Measurements from ENCODE around the gene ESF1. TPM values are rescaled to one million over a fixed set of nuclear protein-coding genes. Genes with fewer than 3 reads are reported as not detected.

The ESF1 gene
- total RNA-seq, 2 experiments from 2014 or later, result 10.1 to 13.5 TPM

GRCh38 chr20:13791540-13792459 lies 7.1 kb upstream of the ESF1 start:
- intact Hi-C loops (cut with micrococcal nuclease; ENCODE audit: unreplicated experiment), result no loop called here
- H3K4me1 ChIP-seq (ENCODE audit: insufficient read depth, low read length, poor library complexity, severe bottlenecking), result peaks cover 8% of the 10 kb centered on the region
- peaks cover 96% of the 10 kb centered on the region for H3K36me3 ChIP-seq (ENCODE audit: insufficient read depth, low read length)
- H3K79me2 ChIP-seq (ENCODE audit: insufficient read depth, low read depth, low read length), result peaks cover 23% of the 10 kb centered on the region; the same call in 1 of the 2 replicates
- no peak overlapping the region for H3K27ac ChIP-seq (ENCODE audit: low read depth, low read length, poor library complexity, severe bottlenecking)
- H3K4me2 ChIP-seq (ENCODE audit: low read length), result no peak overlapping the region
- DNase-seq (ENCODE audit: low spot score), result no peak
- ChIA-PET CTCF (ENCODE audit: unreplicated experiment) (no interaction called here), POLR2A (interaction anchor here (0.5 kb wide), 1 partner anchor 43 kb away, joined by 3 read pairs; no protein-coding TSS in a partner anchor)
- H3K9me2 ChIP-seq (ENCODE audit: insufficient read depth, low read length), result no peaks in the 10 kb centered on the region
- no TSS peak for BruUV-seq (replicated peaks)
- H3K4me3 ChIP-seq (ENCODE audit: low read depth, low read length, poor library complexity, severe bottlenecking), result no peak overlapping the region
- TF ChIP-seq EZH2phosphoT487 (IDR thresholded peaks at IDR 0.05; ENCODE audit: borderline replicate concordance, low read depth, low read length), result no peak
- no peak for TF ChIP-seq CTCF (conservative IDR thresholded peaks at IDR 0.05; ENCODE audit: low read length)
- H4K20me1 ChIP-seq (ENCODE audit: insufficient read depth, low read length), result 0 out of 2 replicates have a peak, but pooled peaks cover 9% of the 10 kb centered on the region
- no peaks in the 10 kb centered on the region for H3K9me3 ChIP-seq (ENCODE audit: low read length)
- H2AFZ ChIP-seq (ENCODE audit: low read length), result no peak overlapping the region

- Histone ChIP-seq H2AFZ (ENCODE audit: low read length) (no peak overlapping the region), H3K4me2 (ENCODE audit: low read length) (no peak overlapping the region), H3K36me3 (ENCODE audit: insufficient read depth, low read length) (peaks cover 86% of the 10 kb centered on the region), H3K27ac (ENCODE audit: low read depth, low read length, poor library complexity, severe bottlenecking) (no peak overlapping the region), H3K4me1 (ENCODE audit: insufficient read depth, low read length, poor library complexity, severe bottlenecking) (peaks cover 19% of the 10 kb centered on the region), H3K9me2 (ENCODE audit: insufficient read depth, low read length) (no peaks in the 10 kb centered on the region), H4K20me1 (ENCODE audit: insufficient read depth, low read length) (peaks cover 15% of the 10 kb centered on the region; the same call in 1 of the 2 replicates), H3K9me3 (ENCODE audit: low read length) (no peaks in the 10 kb centered on the region), H3K4me3 (ENCODE audit: low read depth, low read length, poor library complexity, severe bottlenecking) (no peak overlapping the region), H3K79me2 (ENCODE audit: insufficient read depth, low read depth, low read length) (peaks cover 34% of the 10 kb centered on the region)
- CTCF ChIA-PET (ENCODE audit: unreplicated experiment), result no interaction called here
- no TSS peak for BruUV-seq (replicated peaks)
- no peak for DNase-seq (ENCODE audit: low spot score)
- intact Hi-C loops (cut with micrococcal nuclease; ENCODE audit: unreplicated experiment), result no loop called here
- POLR2A ChIA-PET, result interaction anchor here (0.7 kb wide), 1 partner anchor 11 kb away, joined by 3 read pairs; no protein-coding TSS in a partner anchor
- TF ChIP-seq EZH2phosphoT487 (IDR thresholded peaks at IDR 0.05; ENCODE audit: borderline replicate concordance, low read depth, low read length) (no peak), CTCF (conservative IDR thresholded peaks at IDR 0.05; ENCODE audit: low read length) (no peak)
Observed at GRCh38 chr20:13790708-13791107, 6.0 kb upstream of the ESF1 start.
